Activated naive CD8-positive, alpha-beta T cell treated with anti-CD3 and anti-CD28 coated beads for 36 hours (primary cell): ENCODE measurements around the gene PTGIR. TPM values are rescaled to one million over a fixed set of nuclear protein-coding genes. Genes with fewer than 3 reads are reported as not detected.
A peak's percentile ranks its signal among the peaks of the same experiment; 100 is the strongest.

Experiments used
- DNase-seq: peaks from one replicate; pipeline ENCODE4 v3.0.0; 2021
- H3K27ac Mint-ChIP-seq: one replicate; pipeline ENCODE4 v1.8.0; 2022; ENCODE audit warnings: mild to moderate bottlenecking, moderate library complexity, mixed read lengths
- H3K27me3 Mint-ChIP-seq: one replicate; pipeline ENCODE4 v1.8.0; 2022; ENCODE audit warnings: mild to moderate bottlenecking, mixed read lengths
- H3K36me3 Mint-ChIP-seq: one replicate; pipeline ENCODE4 v1.8.0; 2021; ENCODE audit warnings: mild to moderate bottlenecking, mixed read lengths
- H3K4me1 Mint-ChIP-seq: one replicate; pipeline ENCODE4 v1.8.0; 2021; ENCODE audit warnings: mixed read lengths
- H3K4me3 Mint-ChIP-seq: one replicate; pipeline ENCODE4 v1.8.0; 2022; ENCODE audit warnings: mild to moderate bottlenecking, moderate library complexity, mixed read lengths
- H3K9me3 Mint-ChIP-seq: one replicate; pipeline ENCODE4 v1.8.0; 2022; ENCODE audit warnings: mixed read lengths
- total RNA-seq, 2 experiments: library from RNA; stranded (reverse); gene quantifications; one replicate each; pipeline ENCODE4 v1.2.3, GENCODE V29; 2021

PTGIR gene, protein sequence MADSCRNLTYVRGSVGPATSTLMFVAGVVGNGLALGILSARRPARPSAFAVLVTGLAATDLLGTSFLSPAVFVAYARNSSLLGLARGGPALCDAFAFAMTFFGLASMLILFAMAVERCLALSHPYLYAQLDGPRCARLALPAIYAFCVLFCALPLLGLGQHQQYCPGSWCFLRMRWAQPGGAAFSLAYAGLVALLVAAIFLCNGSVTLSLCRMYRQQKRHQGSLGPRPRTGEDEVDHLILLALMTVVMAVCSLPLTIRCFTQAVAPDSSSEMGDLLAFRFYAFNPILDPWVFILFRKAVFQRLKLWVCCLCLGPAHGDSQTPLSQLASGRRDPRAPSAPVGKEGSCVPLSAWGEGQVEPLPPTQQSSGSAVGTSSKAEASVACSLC
- 10 to 100 TPM; 43.9 to 46.7 TPM for total RNA-seq

DNA sequence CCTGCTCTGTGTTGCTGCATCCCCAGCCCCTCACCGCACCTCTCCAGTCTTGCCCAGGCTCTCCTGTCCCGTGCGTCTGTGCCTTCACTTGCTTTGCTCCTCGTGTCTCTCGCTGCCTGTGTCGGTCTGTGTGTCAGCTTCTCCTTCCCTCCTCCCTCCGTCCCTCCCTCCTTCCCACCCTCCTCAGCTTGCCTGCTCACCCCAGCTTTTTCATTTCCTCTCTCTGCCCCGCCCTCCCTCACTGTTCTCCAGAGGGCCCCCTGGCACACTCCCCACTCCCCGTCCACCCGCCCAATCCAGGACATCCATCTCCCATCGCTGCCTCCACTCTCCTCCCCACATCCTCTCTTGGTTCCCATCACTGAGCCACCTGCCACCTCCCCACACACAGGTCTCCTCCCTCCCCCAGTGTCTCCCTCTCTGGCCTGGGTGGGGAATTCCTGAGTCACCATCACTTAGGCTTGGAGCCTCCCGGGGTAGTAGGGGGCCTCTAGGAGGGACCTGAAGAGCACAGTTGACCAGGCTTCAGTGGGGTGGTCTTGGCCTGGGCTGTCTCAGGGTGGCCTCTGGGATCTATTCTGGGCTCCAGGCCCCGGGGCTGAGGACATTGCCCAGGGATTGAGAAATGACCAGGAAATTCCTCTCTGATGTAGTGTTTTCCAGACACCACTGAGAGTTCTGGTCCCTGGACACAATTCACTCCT lies at the start of gene PTGIR:
TSS of gene PTGIR (minus strand) at position 132 of the 704 bp plus-strand sequence. CDS start 864 bp downstream, outside the sequence.
- Mint-ChIP-seq H3K4me1 (peaks cover 42% of the 10 kb centered on the region), H3K27me3 (no peaks in the 10 kb centered on the region), H3K9me3 (no peaks in the 10 kb centered on the region), H3K36me3 (peaks cover 37% of the 10 kb centered on the region), H3K27ac (peak within 1 kb of the TSS; percentile 86), H3K4me3 (peak within 1 kb of the TSS; percentile 87)
- peak; percentile 48 for DNase-seq

DNA sequence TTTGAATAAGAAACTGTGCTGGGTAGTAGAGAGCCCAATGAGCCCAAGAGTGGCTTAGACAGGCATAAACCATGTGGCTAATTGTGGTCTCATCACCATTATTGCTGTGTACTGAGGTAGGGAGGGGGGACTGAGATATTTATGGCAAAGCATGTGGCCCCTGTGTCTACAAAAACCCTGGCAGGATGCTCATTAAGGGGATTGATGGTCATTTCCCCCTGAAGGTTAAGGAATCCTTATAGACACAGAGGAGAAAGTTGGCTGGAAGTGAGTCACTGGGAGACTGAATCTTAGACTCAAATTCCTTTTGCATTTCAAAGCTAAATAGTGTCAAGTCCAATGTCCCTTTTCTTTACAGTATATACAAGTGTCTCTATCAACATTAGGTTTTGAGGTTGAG lies 45.9 kb upstream of the PTGIR start:
- H3K36me3 Mint-ChIP-seq, result peaks cover 36% of the 10 kb centered on the region
- no peak overlapping the region for H3K4me3 Mint-ChIP-seq
- DNase-seq, result no peak
- H3K27me3 Mint-ChIP-seq, result no peaks in the 10 kb centered on the region
- no peak overlapping the region for H3K27ac Mint-ChIP-seq
- H3K4me1 Mint-ChIP-seq, result no peaks in the 10 kb centered on the region
- peaks cover 6% of the 10 kb centered on the region for H3K9me3 Mint-ChIP-seq

DNA sequence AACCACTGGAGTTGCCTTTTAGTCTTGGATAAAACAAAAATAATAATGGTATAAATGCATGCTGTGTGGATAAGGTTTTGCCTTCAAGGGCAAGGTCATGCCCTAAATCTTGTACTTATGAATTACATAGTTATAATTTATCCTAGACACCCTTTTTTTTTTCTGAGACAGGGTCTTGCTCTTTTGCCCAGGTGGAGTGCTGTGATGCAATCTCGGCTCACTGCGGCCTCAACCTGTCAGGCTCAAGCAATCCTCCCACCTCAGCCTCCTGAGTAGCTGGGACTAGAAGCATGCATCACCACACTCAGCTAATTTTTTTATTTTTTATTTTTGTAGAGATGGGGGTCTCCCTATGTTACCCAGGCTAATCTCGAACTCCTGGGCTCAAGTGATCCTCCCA lies 43.8 kb upstream of the PTGIR start:
- H3K36me3 Mint-ChIP-seq, result peaks cover 24% of the 10 kb centered on the region
- H3K4me1 Mint-ChIP-seq, result no peaks in the 10 kb centered on the region
- no peak overlapping the region for H3K27ac Mint-ChIP-seq

DNA sequence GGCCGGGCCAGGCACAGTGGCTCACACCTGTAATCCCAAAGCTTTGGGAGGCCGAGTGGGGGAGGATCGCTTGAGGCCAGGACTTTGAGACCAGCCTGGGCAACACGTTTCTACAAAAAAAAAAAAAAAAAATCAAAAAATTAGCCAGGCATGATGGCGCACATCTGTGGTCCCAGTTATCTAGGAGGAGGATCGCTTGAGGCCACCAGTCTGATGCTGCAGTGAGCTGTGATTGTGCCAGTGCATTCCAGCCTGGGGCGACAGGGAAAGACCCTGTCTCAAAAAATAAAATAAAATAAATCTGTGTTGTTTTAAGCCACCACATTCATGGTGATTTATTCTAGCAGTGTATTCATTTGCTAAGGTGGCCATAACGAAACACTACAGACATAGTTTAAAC lies 40.2 kb upstream of the PTGIR start:
- Mint-ChIP-seq H3K9me3 (no peaks in the 10 kb centered on the region), H3K36me3 (peaks cover under 1% of the 10 kb centered on the region), H3K27ac (no peak overlapping the region), H3K4me1 (peaks cover 13% of the 10 kb centered on the region), H3K4me3 (no peak overlapping the region), H3K27me3 (peaks cover 3% of the 10 kb centered on the region)
- no peak for DNase-seq

More for the DNA sequence above, 43.8 kb upstream of the PTGIR start:
- Mint-ChIP-seq H3K4me3 (no peak overlapping the region), H3K27me3 (no peaks in the 10 kb centered on the region), H3K9me3 (peaks cover 6% of the 10 kb centered on the region)
- DNase-seq, result no peak

DNA sequence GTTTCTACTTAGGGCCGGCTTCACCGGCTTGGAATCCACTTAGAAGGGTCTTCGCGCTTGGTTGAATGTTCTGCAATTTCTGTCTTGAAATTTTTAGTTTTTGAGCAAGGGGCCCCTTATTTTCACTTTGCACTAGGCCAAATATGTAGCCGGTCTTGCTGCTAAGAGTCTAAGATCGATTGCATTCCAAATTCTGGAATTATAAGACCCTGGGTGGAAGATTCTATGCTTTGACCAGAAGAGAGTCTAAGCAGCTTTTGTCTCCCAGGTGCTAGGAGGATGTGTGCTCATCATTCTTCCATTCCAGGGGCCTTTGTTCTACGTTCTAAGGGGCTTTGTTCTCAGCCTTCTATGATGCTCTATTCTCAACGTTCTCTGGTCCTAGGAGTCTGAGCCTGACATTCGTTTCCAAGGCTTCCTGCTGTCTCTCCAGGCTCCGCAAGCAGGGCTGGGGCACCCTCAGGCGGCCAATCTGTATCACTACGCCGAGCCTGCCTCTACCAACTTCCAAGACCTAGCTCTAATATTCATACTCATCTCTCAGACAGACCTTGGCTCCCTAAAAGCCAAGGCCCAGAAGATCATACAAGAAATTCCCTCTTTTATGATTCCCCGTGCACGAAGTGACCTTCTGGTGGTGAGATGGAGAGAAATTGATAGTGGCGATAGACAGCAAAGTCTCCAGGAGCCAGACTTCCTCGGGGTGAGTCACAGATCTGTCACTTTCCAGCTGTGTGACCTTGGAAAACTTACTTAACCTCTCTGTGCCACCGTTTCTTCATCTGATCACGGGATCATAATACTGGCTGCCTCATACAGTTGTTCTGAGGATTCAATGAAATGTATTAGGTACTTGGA lies 37.1 kb upstream of the PTGIR start:
- peak overlapping the region; percentile 71 for H3K4me3 Mint-ChIP-seq
- H3K9me3 Mint-ChIP-seq, result no peaks in the 10 kb centered on the region
- peaks cover 22% of the 10 kb centered on the region for H3K4me1 Mint-ChIP-seq
- peak; percentile 80 for DNase-seq
- H3K36me3 Mint-ChIP-seq, result peaks cover under 1% of the 10 kb centered on the region
- peaks cover 27% of the 10 kb centered on the region for H3K27me3 Mint-ChIP-seq
- H3K27ac Mint-ChIP-seq, result peak overlapping the region; percentile 78

DNA sequence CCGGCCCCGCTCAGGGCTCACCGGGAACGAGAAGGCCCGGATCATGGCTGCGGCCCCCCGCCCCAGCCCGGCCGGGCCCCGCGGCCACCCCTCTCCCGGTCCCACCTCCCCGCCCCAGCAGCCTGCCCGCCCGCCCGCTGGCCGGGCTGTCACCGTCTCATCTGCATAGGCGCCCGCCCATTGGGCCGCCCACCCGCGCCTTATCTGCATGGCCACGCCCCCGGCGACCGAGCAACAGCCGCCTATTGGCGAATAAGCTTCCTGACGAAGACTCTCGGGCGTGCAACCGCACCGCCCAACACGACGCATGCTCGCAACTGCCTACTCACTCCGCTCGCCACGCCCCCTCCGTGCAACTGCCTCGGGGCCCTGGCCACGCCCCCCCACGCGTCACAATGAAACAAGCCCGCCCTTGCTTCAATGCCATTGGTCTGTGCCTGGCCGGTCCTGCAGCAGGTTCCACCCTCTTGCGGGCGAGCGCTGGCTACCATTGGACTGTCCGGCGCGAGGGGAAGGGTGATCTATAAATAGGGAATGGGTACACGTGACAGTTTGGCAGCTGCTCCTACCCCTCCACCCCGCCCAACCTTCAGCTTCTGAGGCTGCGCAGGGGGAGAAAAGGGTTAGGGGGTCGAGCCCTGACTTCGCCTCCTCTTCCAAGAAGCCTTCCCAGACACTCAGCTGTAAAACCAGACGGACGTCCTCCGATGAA lies 36.3 kb upstream of the PTGIR start, which contains the start of gene DACT3:
TSS of gene DACT3 (minus strand) at position 163 of the 712 bp plus-strand sequence. CDS start at position 45, 118 bp downstream.
- Mint-ChIP-seq H3K27ac (peak within 1 kb of the TSS; percentile 78), H3K4me3 (peak within 1 kb of the TSS; percentile 71), H3K27me3 (peaks cover 31% of the 10 kb centered on the region), H3K9me3 (no peaks in the 10 kb centered on the region), H3K4me1 (peaks cover 22% of the 10 kb centered on the region), H3K36me3 (peaks cover 2% of the 10 kb centered on the region)
- peak; percentile 100 for DNase-seq

DNA sequence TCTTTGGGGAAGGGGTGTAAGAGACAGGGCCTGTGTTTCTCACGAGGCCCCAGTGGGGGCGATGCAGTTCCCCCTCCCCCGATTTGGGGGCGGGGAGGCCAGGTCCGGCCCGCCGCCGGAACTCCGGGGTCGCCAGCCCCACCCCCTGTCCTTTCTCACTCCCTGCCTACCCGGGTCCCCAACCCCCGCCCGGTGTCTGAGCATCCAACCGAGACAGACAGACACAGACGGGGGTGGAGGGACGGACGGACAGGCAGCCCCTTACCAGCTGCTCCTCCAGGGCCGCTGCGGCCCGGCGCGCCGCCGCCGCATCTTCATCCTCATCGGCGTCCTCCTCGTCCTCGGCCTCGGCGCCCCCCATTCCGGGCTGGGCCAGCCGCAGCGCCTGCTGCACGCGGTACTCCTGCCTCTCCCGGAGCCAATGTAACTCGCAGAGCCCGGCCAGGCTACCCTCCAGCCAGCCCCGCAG lies 35.7 kb upstream of the PTGIR start:
- H3K4me1 Mint-ChIP-seq, result peaks cover 22% of the 10 kb centered on the region

DNA sequence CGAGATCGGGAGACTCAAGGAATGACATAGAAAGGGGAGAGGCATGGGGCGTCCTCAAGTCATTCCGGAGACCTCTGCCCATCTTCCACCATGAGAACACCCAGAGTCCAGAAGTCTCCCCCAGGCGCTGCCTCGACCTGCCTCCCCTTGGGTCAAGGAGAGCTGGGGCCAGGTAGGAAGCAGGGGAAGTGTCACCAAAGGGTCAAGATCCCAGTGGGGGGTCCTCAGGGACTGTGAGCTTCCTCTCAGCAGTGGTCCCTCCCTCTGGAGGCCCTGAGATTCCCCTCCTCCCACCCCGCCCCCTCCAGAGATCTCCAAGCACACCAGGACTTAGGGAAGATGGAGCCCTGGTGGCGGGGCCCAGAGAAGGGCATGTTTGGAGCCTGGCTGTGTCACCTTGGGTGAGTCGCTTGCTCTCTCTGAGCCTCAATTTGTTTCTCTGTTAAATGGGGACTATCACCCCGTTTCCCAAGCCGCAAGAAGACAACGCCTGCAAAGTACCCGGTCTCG lies 35.2 kb upstream of the PTGIR start:
- no peaks in the 10 kb centered on the region for H3K9me3 Mint-ChIP-seq
- H3K4me1 Mint-ChIP-seq, result peaks cover 22% of the 10 kb centered on the region
- H3K27me3 Mint-ChIP-seq, result peaks cover 33% of the 10 kb centered on the region
- DNase-seq, result no peak
- H3K27ac Mint-ChIP-seq, result no peak overlapping the region
- peak overlapping the region; percentile 69 for H3K4me3 Mint-ChIP-seq
- peaks cover 2% of the 10 kb centered on the region for H3K36me3 Mint-ChIP-seq

More for the DNA sequence above, 35.7 kb upstream of the PTGIR start:
- no peaks in the 10 kb centered on the region for H3K9me3 Mint-ChIP-seq
- H3K27ac Mint-ChIP-seq, result no peak overlapping the region
- H3K36me3 Mint-ChIP-seq, result peaks cover 2% of the 10 kb centered on the region
- no peak for DNase-seq
- peaks cover 31% of the 10 kb centered on the region for H3K27me3 Mint-ChIP-seq
- peak overlapping the region; percentile 69 for H3K4me3 Mint-ChIP-seq

DNA sequence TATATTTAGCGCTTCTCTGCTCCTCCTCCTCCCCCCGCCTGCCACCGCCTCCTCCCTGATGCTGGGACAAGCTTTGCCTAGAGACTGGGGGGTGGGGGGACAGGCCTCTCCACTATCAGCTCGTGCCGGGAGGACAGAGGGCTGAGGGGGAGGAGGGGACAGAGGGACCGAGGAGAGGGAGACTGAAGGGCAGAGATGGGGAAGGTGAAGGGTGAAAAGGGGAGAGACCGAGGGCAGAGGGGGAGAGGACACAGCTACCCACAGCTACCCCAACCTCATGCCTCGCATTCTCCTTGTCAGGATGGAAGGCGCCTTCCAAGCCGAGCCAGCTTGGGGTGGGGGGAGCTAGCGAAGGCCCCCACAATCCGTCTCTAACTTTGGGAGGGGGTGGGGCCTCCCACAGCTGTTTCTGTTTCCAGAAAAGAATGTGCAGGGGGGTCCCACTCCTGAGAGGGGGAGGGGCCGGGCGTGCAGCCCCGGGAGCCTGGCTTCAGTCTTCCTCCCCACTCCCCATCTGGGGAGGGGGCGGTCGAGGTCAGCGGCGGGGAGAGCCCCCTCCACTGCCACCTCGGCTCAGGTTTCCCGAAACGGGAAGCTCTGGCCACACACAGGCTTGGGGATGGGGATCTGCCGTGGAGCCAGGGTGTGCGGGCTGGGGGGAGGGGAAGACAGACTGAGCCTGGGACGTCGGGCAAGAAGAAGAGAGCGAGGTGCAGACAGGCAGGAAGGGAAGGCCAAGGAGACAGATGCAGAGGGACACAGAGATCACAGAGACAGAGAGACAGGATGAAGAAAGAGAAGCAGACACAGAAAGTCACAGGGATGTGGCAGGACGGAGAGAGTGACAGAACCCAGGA lies 34.5 kb upstream of the PTGIR start:
- peaks cover 2% of the 10 kb centered on the region for H3K36me3 Mint-ChIP-seq
- no peak for DNase-seq
- peaks cover 22% of the 10 kb centered on the region for H3K4me1 Mint-ChIP-seq
- no peaks in the 10 kb centered on the region for H3K9me3 Mint-ChIP-seq
- peak overlapping the region; percentile 69 for H3K4me3 Mint-ChIP-seq
- no peak overlapping the region for H3K27ac Mint-ChIP-seq
- H3K27me3 Mint-ChIP-seq, result peaks cover 37% of the 10 kb centered on the region

DNA sequence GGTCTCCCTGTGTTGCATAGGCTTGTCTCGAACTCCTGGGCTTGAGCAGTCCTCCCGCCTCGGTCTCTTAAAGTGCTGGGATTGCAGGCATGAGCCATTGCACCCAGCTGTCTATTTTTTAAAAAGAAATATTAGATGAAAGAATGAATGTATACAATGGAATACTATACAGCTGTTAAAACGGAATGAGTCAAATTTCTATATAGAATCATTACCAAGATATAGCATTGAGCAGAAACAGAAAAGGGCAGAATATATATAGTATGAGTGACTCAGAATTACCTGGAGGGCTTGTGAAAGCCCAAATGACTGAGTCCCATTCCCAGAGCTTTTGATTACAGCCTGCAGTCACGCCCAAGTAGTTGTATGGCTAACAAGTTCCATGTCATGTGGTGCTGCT lies 31.7 kb upstream of the PTGIR start:
- peaks cover 56% of the 10 kb centered on the region for H3K27me3 Mint-ChIP-seq
- H3K27ac Mint-ChIP-seq, result no peak overlapping the region
- no peak for DNase-seq
- no peak overlapping the region for H3K4me3 Mint-ChIP-seq
- peaks cover 11% of the 10 kb centered on the region for H3K4me1 Mint-ChIP-seq
- peaks cover 2% of the 10 kb centered on the region for H3K36me3 Mint-ChIP-seq
- no peaks in the 10 kb centered on the region for H3K9me3 Mint-ChIP-seq

DNA sequence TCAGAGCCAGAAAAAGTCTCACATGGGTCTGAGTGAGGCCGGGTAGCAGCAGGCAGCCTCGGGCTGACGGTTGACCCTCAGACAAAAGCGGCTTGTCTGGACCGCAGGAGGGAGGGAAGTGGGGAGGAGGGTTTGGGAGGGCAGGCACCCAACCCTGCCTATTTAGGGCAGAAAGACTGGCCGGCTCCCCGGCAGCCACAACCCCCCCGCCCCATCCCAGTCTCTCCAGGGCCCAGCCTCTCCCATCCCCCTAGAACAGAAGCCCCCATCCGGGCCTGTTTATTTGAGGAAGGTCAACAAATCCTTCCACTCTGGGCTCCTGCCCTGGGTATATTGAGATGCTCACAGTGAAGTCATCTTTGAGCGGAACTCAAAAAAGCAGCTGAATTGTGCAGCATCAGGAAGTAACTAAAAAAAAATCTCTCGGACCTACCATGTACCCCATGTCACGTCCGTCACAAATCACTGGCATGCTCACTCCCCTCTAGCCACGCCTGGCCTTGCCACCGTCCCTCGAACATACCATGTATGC lies 29.8 kb upstream of the PTGIR start:
- no peak overlapping the region for H3K27ac Mint-ChIP-seq
- no peaks in the 10 kb centered on the region for H3K9me3 Mint-ChIP-seq
- no peak for DNase-seq
- H3K36me3 Mint-ChIP-seq, result peaks cover 6% of the 10 kb centered on the region
- peaks cover 9% of the 10 kb centered on the region for H3K4me1 Mint-ChIP-seq
- peaks cover 67% of the 10 kb centered on the region for H3K27me3 Mint-ChIP-seq
- no peak overlapping the region for H3K4me3 Mint-ChIP-seq

DNA sequence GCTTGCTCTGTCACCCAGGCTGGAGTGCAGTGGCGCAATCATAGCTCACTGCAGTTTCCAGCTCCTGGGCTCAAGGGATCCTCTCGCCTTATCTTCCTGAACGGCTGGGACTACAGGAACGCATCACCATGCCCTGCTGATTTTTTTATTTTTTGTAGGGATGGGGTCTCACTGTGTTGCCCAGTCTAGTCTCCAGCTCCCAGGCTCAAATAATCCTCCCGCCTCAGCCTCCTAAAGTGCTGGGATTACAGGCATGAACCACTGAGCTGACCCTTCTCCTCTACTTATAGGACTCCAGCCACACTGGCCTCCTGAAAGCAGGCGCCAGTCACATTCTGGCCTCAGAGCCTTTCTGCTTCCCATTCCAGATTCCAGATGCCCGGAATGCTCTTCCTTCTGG lies 25.6 kb upstream of the PTGIR start:
- H3K4me1 Mint-ChIP-seq, result peaks cover 8% of the 10 kb centered on the region
- no peak overlapping the region for H3K27ac Mint-ChIP-seq
- no peak for DNase-seq
- H3K9me3 Mint-ChIP-seq, result peaks cover 6% of the 10 kb centered on the region
- H3K27me3 Mint-ChIP-seq, result peaks cover 61% of the 10 kb centered on the region
- H3K36me3 Mint-ChIP-seq, result peaks cover 10% of the 10 kb centered on the region
- peak overlapping the region; percentile 25 for H3K4me3 Mint-ChIP-seq
